Measurements from ENCODE around the gene ZKSCAN3.

The ZKSCAN3 gene

DNA sequence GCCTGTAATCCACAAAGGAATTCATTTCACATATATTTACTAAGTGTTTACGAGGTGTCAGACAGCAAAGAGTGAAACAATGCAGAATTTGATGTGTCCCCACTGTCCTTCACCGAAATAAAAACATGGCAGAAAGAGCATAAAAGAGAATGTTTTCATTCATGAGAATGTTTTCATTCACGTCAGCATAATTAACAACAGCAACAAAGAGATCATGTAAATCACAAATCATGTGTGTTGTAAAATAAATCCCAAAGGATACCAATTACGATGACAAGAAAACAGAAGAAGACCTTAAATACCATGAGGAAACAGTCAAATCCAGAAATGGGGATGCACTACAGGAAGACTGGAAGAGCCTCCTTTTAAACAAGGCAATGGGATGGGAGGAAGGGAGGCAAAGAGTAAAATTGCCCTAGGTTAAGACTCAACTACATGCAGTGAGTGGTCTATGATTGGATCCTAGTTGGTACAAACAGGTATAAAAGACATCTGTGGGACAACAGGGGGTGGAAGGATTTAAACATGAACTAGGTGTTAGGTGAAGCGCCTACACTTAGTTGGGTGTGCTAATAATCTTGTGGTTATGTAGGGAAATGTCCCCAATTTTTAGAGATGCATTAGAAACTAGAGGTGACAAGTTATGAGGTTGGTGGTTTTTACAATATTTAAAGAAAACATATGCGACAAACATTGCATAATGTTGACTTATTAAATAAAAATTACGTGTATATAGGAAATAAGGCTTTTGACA is 15.3 kb upstream of the ZKSCAN3 start:
- in situ Hi-C loops (cut with MboI; ENCODE audit: low pct_unique_long_range_greater_than_20kb, low sequenced_read_pairs, unreplicated experiment): no loop called here
- TF ChIP-seq, protein P1, sequence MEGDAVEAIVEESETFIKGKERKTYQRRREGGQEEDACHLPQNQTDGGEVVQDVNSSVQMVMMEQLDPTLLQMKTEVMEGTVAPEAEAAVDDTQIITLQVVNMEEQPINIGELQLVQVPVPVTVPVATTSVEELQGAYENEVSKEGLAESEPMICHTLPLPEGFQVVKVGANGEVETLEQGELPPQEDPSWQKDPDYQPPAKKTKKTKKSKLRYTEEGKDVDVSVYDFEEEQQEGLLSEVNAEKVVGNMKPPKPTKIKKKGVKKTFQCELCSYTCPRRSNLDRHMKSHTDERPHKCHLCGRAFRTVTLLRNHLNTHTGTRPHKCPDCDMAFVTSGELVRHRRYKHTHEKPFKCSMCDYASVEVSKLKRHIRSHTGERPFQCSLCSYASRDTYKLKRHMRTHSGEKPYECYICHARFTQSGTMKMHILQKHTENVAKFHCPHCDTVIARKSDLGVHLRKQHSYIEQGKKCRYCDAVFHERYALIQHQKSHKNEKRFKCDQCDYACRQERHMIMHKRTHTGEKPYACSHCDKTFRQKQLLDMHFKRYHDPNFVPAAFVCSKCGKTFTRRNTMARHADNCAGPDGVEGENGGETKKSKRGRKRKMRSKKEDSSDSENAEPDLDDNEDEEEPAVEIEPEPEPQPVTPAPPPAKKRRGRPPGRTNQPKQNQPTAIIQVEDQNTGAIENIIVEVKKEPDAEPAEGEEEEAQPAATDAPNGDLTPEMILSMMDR (IDR thresholded peaks at IDR 0.05; ENCODE audit: extremely low read depth, insufficient read depth, missing control alignments): no peak
- no peak for DNase-seq (ENCODE audit: low spot score)

DNA sequence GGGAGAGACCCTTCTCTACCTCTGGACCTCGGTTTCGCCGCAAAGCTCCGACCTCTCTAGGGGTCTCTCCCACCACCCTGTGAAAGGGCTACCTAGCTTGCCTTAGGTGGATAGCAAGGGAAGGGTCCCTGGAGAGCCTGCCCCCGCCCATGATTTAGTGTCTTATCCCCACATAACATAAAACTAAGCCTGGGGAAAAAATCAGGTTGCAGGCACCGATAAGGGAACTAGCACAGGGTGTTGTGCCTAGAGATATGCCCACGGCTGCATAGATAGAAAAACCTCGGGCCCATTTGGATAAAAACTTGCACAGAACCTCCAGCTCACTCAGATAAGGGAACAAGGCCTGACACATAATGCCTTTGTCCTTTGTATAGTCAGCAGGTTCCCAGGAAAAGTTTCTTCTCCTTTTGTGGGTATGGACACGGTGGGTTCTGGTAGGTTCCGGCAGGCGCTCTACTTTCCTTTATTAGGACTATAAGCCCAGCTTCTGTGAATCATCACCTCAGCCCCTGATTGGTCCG is 14.6 kb upstream of the ZKSCAN3 start:
- no peak for DNase-seq (ENCODE audit: low spot score)
- TF ChIP-seq, protein P1 (IDR thresholded peaks at IDR 0.05; ENCODE audit: extremely low read depth, insufficient read depth, missing control alignments): no peak
- in situ Hi-C loops (cut with MboI; ENCODE audit: low pct_unique_long_range_greater_than_20kb, low sequenced_read_pairs, unreplicated experiment): no loop called here

- TF ChIP-seq, protein P1 (IDR thresholded peaks at IDR 0.05; ENCODE audit: extremely low read depth, insufficient read depth, missing control alignments): no peak
- peak; percentile 76 for DNase-seq (ENCODE audit: low spot score)
- in situ Hi-C loops (cut with MboI; ENCODE audit: low pct_unique_long_range_greater_than_20kb, low sequenced_read_pairs, unreplicated experiment): no loop called here
Measured at GRCh38 chr6:28335564-28336283, 14.0 kb upstream of the ZKSCAN3 start, which contains the start of gene ZSCAN31. ZSCAN31 (minus strand) TSS chr6:28336148; CDS start chr6:28329683, 6,465 bp downstream.

DNA sequence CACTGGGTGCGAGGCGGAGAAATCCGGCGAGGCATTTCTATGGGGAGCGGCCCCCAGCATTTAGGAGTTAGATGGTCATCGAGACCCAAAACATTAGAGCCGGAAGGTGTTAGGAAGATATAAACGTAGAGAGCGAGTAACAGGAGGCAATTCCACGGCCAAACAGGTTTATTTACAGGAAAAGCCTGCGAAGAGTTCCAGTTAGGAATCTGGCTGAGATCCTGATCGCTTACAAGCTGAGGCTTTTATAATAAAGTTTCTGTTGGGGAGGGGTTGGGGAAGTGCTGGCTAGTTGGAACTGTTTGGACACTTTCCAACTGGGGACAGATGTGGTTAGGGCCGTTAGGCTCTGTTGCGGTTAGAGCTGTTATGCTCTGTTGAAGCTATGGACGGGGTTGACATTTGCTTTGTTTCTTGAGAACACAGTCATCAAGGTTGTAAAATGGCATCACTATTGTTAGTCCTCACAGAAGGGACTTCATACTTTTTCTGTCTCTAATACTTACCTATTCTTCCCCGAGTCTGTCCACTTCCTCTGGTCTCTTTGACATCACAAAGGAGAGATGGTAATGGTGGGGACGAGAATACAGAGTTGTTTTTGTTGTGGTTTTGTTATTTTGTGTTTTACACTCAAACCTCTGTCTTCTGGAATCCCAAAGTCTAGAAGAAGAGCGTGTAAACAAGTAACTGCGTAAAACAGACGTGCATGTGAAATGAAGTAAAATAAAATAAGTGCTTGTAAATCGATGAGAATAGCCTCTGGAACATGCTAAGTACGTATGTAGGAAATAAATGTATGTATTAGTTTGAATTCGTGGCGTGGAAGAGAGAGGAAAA is 13.2 kb upstream of the ZKSCAN3 start:
- in situ Hi-C loops (cut with MboI; ENCODE audit: low pct_unique_long_range_greater_than_20kb, low sequenced_read_pairs, unreplicated experiment): no loop called here
- TF ChIP-seq, protein P1 (IDR thresholded peaks at IDR 0.05; ENCODE audit: extremely low read depth, insufficient read depth, missing control alignments): no peak
- peak; percentile 29 for DNase-seq (ENCODE audit: low spot score)

DNA sequence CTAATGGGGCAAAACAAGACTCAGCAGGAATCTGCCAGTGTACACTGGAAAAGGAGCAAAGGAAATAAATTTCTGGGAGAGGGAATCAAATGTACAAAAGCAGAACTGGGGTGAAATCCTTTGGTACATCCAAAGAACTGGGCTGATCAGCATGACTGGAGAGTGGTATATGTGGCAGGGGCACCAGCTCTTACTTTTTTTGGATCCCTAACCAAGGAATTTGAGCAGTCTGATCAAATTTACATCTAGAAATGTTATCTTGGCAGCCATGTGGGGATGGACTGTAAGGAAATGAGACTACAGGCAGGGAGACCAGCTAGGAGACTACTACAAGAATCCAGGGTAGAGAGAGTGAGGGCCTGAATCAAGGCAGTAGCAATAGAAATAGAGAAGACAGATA is 12.6 kb upstream of the ZKSCAN3 start:
- TF ChIP-seq, protein P1 (IDR thresholded peaks at IDR 0.05; ENCODE audit: extremely low read depth, insufficient read depth, missing control alignments): no peak
- DNase-seq (ENCODE audit: low spot score): no peak
- in situ Hi-C loops (cut with MboI; ENCODE audit: low pct_unique_long_range_greater_than_20kb, low sequenced_read_pairs, unreplicated experiment): no loop called here
